HEK293 (cell line): ENCODE data around the gene SLC11A2.

ENCODE experiments used
- CTCF ChIA-PET: fragments of 350-600 bp; formaldehyde crosslinking; extraction: SDS; loops from one replicate; lab custom pipeline; 2021; ENCODE audit warnings: antibody characterized with exemption; lab: Yijun Ruan, JAX
- POLR2A ChIA-PET: fragments of 300-600 bp; formaldehyde crosslinking; extraction: SDS; loops from one replicate; lab custom pipeline; 2020; ENCODE audit warnings: antibody characterized with exemption, inconsistent platforms; lab: Yijun Ruan, JAX
- H3K27ac ChIP-seq: fragments of 200-500 bp; sonication (Bioruptor generic); 2 replicates; pipeline ENCODE4 v1.5.1; 2014; ENCODE audit warnings: low read depth, low read length, control low read depth, inconsistent platforms; ENCODE audit errors: extremely low read depth
- H3K36me3 ChIP-seq, 2 experiments: fragments of 200-500 bp in 1 of 2; sonication (Bioruptor generic) in 1 of 2; 1 replicate in 1 of 2; 2 replicates in 1 of 2; pipeline ENCODE4 v1.5.1; 2014 to 2017; ENCODE audit warnings: inconsistent platforms in 2 of 2, low read length in 2 of 2; ENCODE audit not compliant: control insufficient read depth in 2 of 2, insufficient read depth in 1 of 2
- H3K4me1 ChIP-seq: fragments of 200-500 bp; sonication (Bioruptor generic); 2 replicates; pipeline ENCODE4 v1.5.1; 2014; ENCODE audit warnings: mild to moderate bottlenecking, low read length, inconsistent platforms; ENCODE audit not compliant: control insufficient read depth, insufficient read depth
- H3K4me3 ChIP-seq: 2 replicates; pipeline ENCODE4 v1.5.1; 2011; ENCODE audit warnings: low read depth, mild to moderate bottlenecking, control low read depth, low read length, moderate library complexity
- H3K9me3 ChIP-seq: fragments of 200-500 bp; sonication (Bioruptor generic); 2 replicates; pipeline ENCODE4 v1.5.1; 2014; ENCODE audit warnings: low read depth, low read length, inconsistent platforms; ENCODE audit not compliant: control insufficient read depth, insufficient read depth
- BCL6B ChIP-seq: fragments of 450-650 bp; formaldehyde crosslinking; IDR thresholded peaks from 2 replicates; pipeline ENCODE4 v1.5.1; 2017; ENCODE audit warnings: missing biosample characterization, missing genetic modification characterization
- HOXC10 ChIP-seq: sonication (generic); formaldehyde crosslinking; IDR thresholded peaks from 2 replicates; pipeline ENCODE4 v1.8.1; 2023; ENCODE audit warnings: mild to moderate bottlenecking, missing genetic modification reagents
- KLF9 ChIP-seq: fragments of 450-650 bp; formaldehyde crosslinking; IDR thresholded peaks from 2 replicates; pipeline ENCODE4 v1.5.1; 2016; ENCODE audit warnings: missing biosample characterization, missing genetic modification characterization, low read depth
- MYNN ChIP-seq: fragments of 450-650 bp; formaldehyde crosslinking; IDR thresholded peaks from 2 replicates; pipeline ENCODE4 v1.5.1; 2016; ENCODE audit warnings: missing biosample characterization, missing genetic modification characterization, borderline replicate concordance
- REPIN1 ChIP-seq: fragments of 450-650 bp; formaldehyde crosslinking; IDR thresholded peaks from 2 replicates; pipeline ENCODE4 v1.5.1; 2017; ENCODE audit warnings: missing biosample characterization, missing genetic modification characterization, low read depth
- WT1 ChIP-seq: fragments of 450-650 bp; formaldehyde crosslinking; IDR thresholded peaks from 2 replicates; pipeline ENCODE4 v1.5.1; 2016; ENCODE audit warnings: missing biosample characterization, missing genetic modification characterization
- ZBTB1 ChIP-seq: fragments of 450-650 bp; formaldehyde crosslinking; IDR thresholded peaks from 2 replicates; pipeline ENCODE4 v1.5.1; 2016; ENCODE audit warnings: missing biosample characterization, missing genetic modification characterization
- ZBTB20 ChIP-seq: fragments of 450-650 bp; formaldehyde crosslinking; IDR thresholded peaks from 2 replicates; pipeline ENCODE4 v1.5.1; 2016; ENCODE audit warnings: missing biosample characterization, missing genetic modification characterization
- ZEB2 ChIP-seq: fragments of 450-650 bp; formaldehyde crosslinking; IDR thresholded peaks from 2 replicates; pipeline ENCODE4 v1.5.1; 2016; ENCODE audit warnings: missing biosample characterization, missing genetic modification characterization
- ZFP37 ChIP-seq: fragments of 450-650 bp; formaldehyde crosslinking; IDR thresholded peaks from 2 replicates; pipeline ENCODE4 v1.5.1; 2016; ENCODE audit warnings: missing biosample characterization, missing genetic modification characterization
- ZNF121 ChIP-seq: fragments of 450-650 bp; formaldehyde crosslinking; IDR thresholded peaks from 2 replicates; pipeline ENCODE4 v1.5.1; 2016; ENCODE audit warnings: missing biosample characterization, missing genetic modification characterization
- ZNF132 ChIP-seq: fragments of 450-650 bp; formaldehyde crosslinking; IDR thresholded peaks from 2 replicates; pipeline ENCODE4 v1.5.1; 2017; ENCODE audit warnings: missing biosample characterization, missing genetic modification characterization, borderline replicate concordance
- ZNF133 ChIP-seq: fragments of 450-650 bp; formaldehyde crosslinking; IDR thresholded peaks from 2 replicates; pipeline ENCODE4 v1.5.1; 2016; ENCODE audit warnings: missing biosample characterization, missing genetic modification characterization
- ZNF169 ChIP-seq: fragments of 450-650 bp; formaldehyde crosslinking; IDR thresholded peaks from 2 replicates; pipeline ENCODE4 v1.5.1; 2016; ENCODE audit warnings: missing biosample characterization, missing genetic modification characterization
- ZNF174 ChIP-seq: fragments of 450-650 bp; formaldehyde crosslinking; IDR thresholded peaks from 2 replicates; pipeline ENCODE4 v1.5.0; 2017; ENCODE audit warnings: missing biosample characterization, mild to moderate bottlenecking, missing genetic modification characterization
- ZNF2 ChIP-seq: fragments of 450-650 bp; formaldehyde crosslinking; IDR thresholded peaks from 2 replicates; pipeline ENCODE4 v1.5.1; 2016; ENCODE audit warnings: missing biosample characterization, missing genetic modification characterization
- ZNF274 ChIP-seq, 2 experiments: fragments of 200-500 bp in 1 of 2; fragments of 450-650 bp in 1 of 2; sonication (Bioruptor generic) in 1 of 2; formaldehyde crosslinking in 1 of 2; IDR thresholded peaks; 2 replicates each; pipeline versions ENCODE4 v1.5.1 to v1.6.1; 2014 to 2016; ENCODE audit warnings: borderline replicate concordance in 1 of 2, inconsistent platforms in 1 of 2, low read length in 1 of 2, missing biosample characterization in 1 of 2, missing genetic modification characterization in 1 of 2
- ZNF366 ChIP-seq: fragments of 450-650 bp; formaldehyde crosslinking; conservative IDR thresholded peaks from 2 replicates; pipeline ENCODE4 v1.5.1; 2016; ENCODE audit warnings: missing biosample characterization, missing genetic modification characterization
- ZNF449 ChIP-seq: fragments of 450-650 bp; formaldehyde crosslinking; IDR thresholded peaks from 2 replicates; pipeline ENCODE4 v1.5.1; 2017; ENCODE audit warnings: missing biosample characterization, mild to moderate bottlenecking, missing genetic modification characterization, moderate library complexity
- ZNF473 ChIP-seq: fragments of 450-650 bp; formaldehyde crosslinking; IDR thresholded peaks from 2 replicates; pipeline ENCODE4 v1.5.1; 2017; ENCODE audit warnings: missing biosample characterization, missing genetic modification characterization
- ZNF514 ChIP-seq: fragments of 450-650 bp; formaldehyde crosslinking; IDR thresholded peaks from 2 replicates; pipeline ENCODE4 v1.5.1; 2016; ENCODE audit warnings: missing biosample characterization, missing genetic modification characterization
- ZNF544 ChIP-seq: fragments of 450-650 bp; formaldehyde crosslinking; IDR thresholded peaks from 2 replicates; pipeline ENCODE4 v1.5.0; 2017; ENCODE audit warnings: missing biosample characterization, missing genetic modification characterization
- ZNF560 ChIP-seq: fragments of 450-650 bp; formaldehyde crosslinking; IDR thresholded peaks from 2 replicates; pipeline ENCODE4 v1.5.1; 2017; ENCODE audit warnings: missing biosample characterization, missing genetic modification characterization, borderline replicate concordance
- ZNF596 ChIP-seq: fragments of 450-650 bp; IDR thresholded peaks from 2 replicates; pipeline ENCODE4 v1.5.0; 2018; ENCODE audit warnings: missing biosample characterization, mild to moderate bottlenecking, missing genetic modification characterization, moderate library complexity
- ZNF707 ChIP-seq: fragments of 450-650 bp; formaldehyde crosslinking; IDR thresholded peaks from 2 replicates; pipeline ENCODE4 v1.5.1; 2016; ENCODE audit warnings: missing biosample characterization, missing genetic modification characterization
- ZNF747 ChIP-seq: fragments of 450-650 bp; formaldehyde crosslinking; IDR thresholded peaks from 2 replicates; pipeline ENCODE4 v1.5.1; 2016; ENCODE audit warnings: missing biosample characterization, missing genetic modification characterization

The SLC11A2 gene

GRCh38 chr12:50979369-50980052, 46.7 kb downstream of the SLC11A2 start:
- TF ChIP-seq ZNF174 (tag by site-specific recombination) (no peak), ZNF707 (no peak), MYNN (tag by site-specific recombination) (no peak), ZNF366 (tag by site-specific recombination) (no peak), ZBTB1 (tag by site-specific recombination) (no peak), HOXC10 (CRISPR knock-in tag) (no peak), ZNF2 (tag by site-specific recombination) (no peak), ZNF121 (no peak), WT1 (tag by site-specific recombination) (no peak), ZEB2 (no peak), ZNF514 (no peak), ZBTB20 (tag by site-specific recombination) (no peak), BCL6B (tag by site-specific recombination) (no peak), ZNF169 (tag by site-specific recombination) (no peak), ZNF133 (tag by site-specific recombination) (no peak), REPIN1 (tag by site-specific recombination) (no peak), ZNF596 (tag by site-specific recombination) (no peak), ZNF473 (tag by site-specific recombination) (no peak)
- no peaks in the 10 kb centered on the region for H3K4me1 ChIP-seq
- H3K4me3 ChIP-seq = no peak overlapping the region
- H3K27ac ChIP-seq = no peak overlapping the region
- ChIA-PET CTCF (interaction anchor here (1.2 kb wide), 1 partner anchor 10 kb away, joined by 3 read pairs; no protein-coding TSS in a partner anchor), POLR2A (no interaction called here)
- H3K36me3 ChIP-seq = peaks cover 0 to 5% of the 10 kb centered on the region in 2 experiments; a peak in 1 of 3 replicates
- H3K9me3 ChIP-seq = no peaks in the 10 kb centered on the region

- H3K4me1 ChIP-seq = no peaks in the 10 kb centered on the region
- H3K4me3 ChIP-seq = no peak overlapping the region
- H3K9me3 ChIP-seq = no peaks in the 10 kb centered on the region
- H3K27ac ChIP-seq = no peak overlapping the region
- H3K36me3 ChIP-seq = peaks cover 0 to 9% of the 10 kb centered on the region in 2 experiments; a peak in 2 of 3 replicates
- TF ChIP-seq ZNF449 (tag by site-specific recombination) = no peak
- TF ChIP-seq ZNF274 (IDR thresholded peaks at IDR 0.05; ENCODE audit: low read length) = no peak
- no peak for TF ChIP-seq ZNF274 (tag by site-specific recombination; IDR thresholded peaks at IDR 0.05; ENCODE audit: borderline replicate concordance)
- TF ChIP-seq ZNF544 = no peak
- TF ChIP-seq KLF9 = no peak
- TF ChIP-seq ZNF132 (tag by site-specific recombination) = no peak
- TF ChIP-seq ZFP37 (tag by site-specific recombination) = no peak
- TF ChIP-seq ZNF560 (tag by site-specific recombination) = no peak
- TF ChIP-seq ZNF747 (tag by site-specific recombination) = no peak
- POLR2A ChIA-PET = no interaction called here
- CTCF ChIA-PET = no interaction called here
Measured at GRCh38 chr12:50971946-50972345, 54.2 kb downstream of the SLC11A2 start.
